ENCODE data around the gene ELOB.

- TF ChIP-seq POLR2A (IDR thresholded peaks at IDR 0.05) (no peak), CTCF (IDR thresholded peaks at IDR 0.05) (no peak)
These were observed 27.6 kb upstream of the ELOB start for GRCh38 chr16:2804728-2805127.
